GM21515 (cell line): Measurements from ENCODE around the gene PRUNE2.
"Not testable (repeated sequence)": the region's sequence is repeated elsewhere in the genome, so short reads cannot be mapped to it uniquely, and the experiment has no call there.

Source experiments
- ATAC-seq: cut with Tn5 transposase; IDR thresholded peaks from one replicate; pipeline ENCODE4 v1.9.1; 2021; ENCODE audit not compliant: unreplicated experiment

The PRUNE2 gene

GRCh38 chr9:76873056-76873792 lies 32.7 kb downstream of the PRUNE2 start:
- ATAC-seq: no peak

GRCh38 chr9:76868897-76869296 lies 37.0 kb downstream of the PRUNE2 start:
- ATAC-seq: no peak

- no peak for ATAC-seq
Measured at GRCh38 chr9:76866689-76867088, 39.2 kb downstream of the PRUNE2 start.

GRCh38 chr9:76863832-76864231 lies 42.1 kb downstream of the PRUNE2 start:
- ATAC-seq: no peak

GRCh38 chr9:76859860-76860259 lies 46.1 kb downstream of the PRUNE2 start:
- no peak for ATAC-seq

- not testable (repeated sequence) for ATAC-seq
Measured at GRCh38 chr9:76858248-76858647, 47.7 kb downstream of the PRUNE2 start.

GRCh38 chr9:76856016-76856415 lies 49.9 kb downstream of the PRUNE2 start:
- no peak for ATAC-seq

- no peak for ATAC-seq
Measured at GRCh38 chr9:76855015-76855414, 50.9 kb downstream of the PRUNE2 start.

- no peak for ATAC-seq
Measured at GRCh38 chr9:76852026-76852425, 53.9 kb downstream of the PRUNE2 start.

GRCh38 chr9:76846297-76846696 lies 59.6 kb downstream of the PRUNE2 start:
- ATAC-seq: no peak

GRCh38 chr9:76845254-76845653 lies 60.7 kb downstream of the PRUNE2 start:
- ATAC-seq: no peak

GRCh38 chr9:76835571-76836283 lies 70.2 kb downstream of the PRUNE2 start:
- ATAC-seq: no peak

GRCh38 chr9:76828447-76828846 lies 77.5 kb downstream of the PRUNE2 start:
- ATAC-seq: no peak

GRCh38 chr9:76827296-76828080 lies 78.4 kb downstream of the PRUNE2 start:
- ATAC-seq: no peak

- no peak for ATAC-seq
Measured at GRCh38 chr9:76820431-76820830, 85.5 kb downstream of the PRUNE2 start.

GRCh38 chr9:76818271-76818670 lies 87.6 kb downstream of the PRUNE2 start:
- ATAC-seq: no peak

GRCh38 chr9:76817489-76817888 lies 88.4 kb downstream of the PRUNE2 start:
- ATAC-seq: no peak

- no peak for ATAC-seq
Measured at GRCh38 chr9:76812591-76812990, 93.3 kb downstream of the PRUNE2 start.

- peak; percentile 73 for ATAC-seq
Measured at GRCh38 chr9:76810377-76810957, 95.4 kb downstream of the PRUNE2 start.

GRCh38 chr9:76808636-76809035 lies 97.3 kb downstream of the PRUNE2 start:
- ATAC-seq: no peak

GRCh38 chr9:76803762-76804161 lies 102.2 kb downstream of the PRUNE2 start:
- ATAC-seq: no peak
